Amniotic stem cell (primary cell): ENCODE measurements around the gene PRKN.

Experiments used
- DNase-seq: peaks from one replicate; lab custom pipeline; 2025; lab: John Stamatoyannopoulos, UW

Gene PRKN

GRCh38 chr6:162727322-162728182 lies at the start of gene PRKN, which contains the start of gene PACRG:
Gene PRKN (minus strand): TSS chr6:162727766.
Gene PACRG (plus strand): TSS chr6:162727974.
- peak; percentile 92 for DNase-seq

- DNase-seq: no peak
Observed at GRCh38 chr6:162777091-162777490, 49.5 kb upstream of the PRKN start.

GRCh38 chr6:162773996-162774395 lies 46.4 kb upstream of the PRKN start:
- DNase-seq: no peak

GRCh38 chr6:162772466-162772865 lies 44.9 kb upstream of the PRKN start:
- no peak for DNase-seq

GRCh38 chr6:162770955-162771354 lies 43.4 kb upstream of the PRKN start:
- DNase-seq: no peak

GRCh38 chr6:162770136-162770535 lies 42.6 kb upstream of the PRKN start:
- DNase-seq: no peak

GRCh38 chr6:162753775-162754174 lies 26.2 kb upstream of the PRKN start:
- DNase-seq: no peak

GRCh38 chr6:162751211-162751859 lies 23.8 kb upstream of the PRKN start:
- no peak for DNase-seq

GRCh38 chr6:162750776-162751175 lies 23.2 kb upstream of the PRKN start:
- DNase-seq: no peak

GRCh38 chr6:162736961-162737360 lies 9.4 kb upstream of the PRKN start:
- DNase-seq: no peak

- no peak for DNase-seq
Observed at GRCh38 chr6:162733489-162733888, 5.9 kb upstream of the PRKN start.

GRCh38 chr6:162730502-162730901 lies 2.9 kb upstream of the PRKN start:
- no peak for DNase-seq

GRCh38 chr6:162728706-162729105 lies 1.1 kb upstream of the PRKN start:
- DNase-seq: no peak

- no peak for DNase-seq
Observed at GRCh38 chr6:162728197-162728596, 631 bp upstream of the PRKN start.

GRCh38 chr6:162726947-162727321 lies 632 bp downstream of the PRKN start:
- DNase-seq: no peak

- no peak for DNase-seq
Observed at GRCh38 chr6:162722633-162723032, 4.9 kb downstream of the PRKN start.

- no peak for DNase-seq
Observed at GRCh38 chr6:162722226-162722625, 5.3 kb downstream of the PRKN start.

- no peak for DNase-seq
Observed at GRCh38 chr6:162721404-162721687, 6.2 kb downstream of the PRKN start.

GRCh38 chr6:162719528-162719927 lies 8.0 kb downstream of the PRKN start:
- no peak for DNase-seq

GRCh38 chr6:162715601-162716000 lies 12.0 kb downstream of the PRKN start:
- no peak for DNase-seq

GRCh38 chr6:162713974-162714780 lies 13.4 kb downstream of the PRKN start:
- DNase-seq: no peak

- no peak for DNase-seq
Observed at GRCh38 chr6:162712694-162713093, 14.9 kb downstream of the PRKN start.

- DNase-seq: no peak
Observed at GRCh38 chr6:162711376-162711775, 16.2 kb downstream of the PRKN start.
